Natural killer cell (primary cell): ENCODE measurements around the gene UEVLD. TPM values are rescaled to one million over a fixed set of nuclear protein-coding genes. Genes with fewer than 3 reads are reported as not detected.

Source experiments
- ATAC-seq, 3 donors: fragments of 150-1000 bp in 2 of 3; fragments of 200-7000 bp in 1 of 3; cut with Tn5 transposase; 1 replicate in 1 of 3; 2 replicates in 2 of 3; pipeline ENCODE4 v1.10.0; 2021; ENCODE audit warnings: mild to moderate bottlenecking in 2 of 3, moderate library complexity in 2 of 3
- DNase-seq, 2 donors: peaks; one replicate each; pipeline versions ENCODE4 v3.0.0 to v3.0.0-alpha.2; 2013 to 2021; ENCODE audit warnings: mixed read lengths in 1 of 2
- H3K27ac ChIP-seq: one replicate; pipeline ENCODE4 v1.5.1; 2013; ENCODE audit warnings: mild to moderate bottlenecking, low read length
- H3K27me3 ChIP-seq: one replicate; pipeline ENCODE4 v1.6.1; 2013; ENCODE audit warnings: low read length; ENCODE audit not compliant: control insufficient read depth, insufficient read depth
- H3K36me3 ChIP-seq: one replicate; pipeline ENCODE4 v1.6.1; 2013; ENCODE audit warnings: low read length; ENCODE audit not compliant: control insufficient read depth, insufficient read depth
- H3K4me1 ChIP-seq: one replicate; pipeline ENCODE4 v1.6.1; 2013; ENCODE audit warnings: low read length; ENCODE audit not compliant: control insufficient read depth, insufficient read depth
- H3K4me3 ChIP-seq: one replicate; pipeline ENCODE4 v1.5.1; 2013; ENCODE audit warnings: low read length
- H3K9me3 ChIP-seq: one replicate; pipeline ENCODE4 v1.6.1; 2013; ENCODE audit warnings: low read length; ENCODE audit not compliant: control insufficient read depth, insufficient read depth
- H3K27ac Mint-ChIP-seq, 2 donors: one replicate each; pipeline ENCODE4 v1.8.0; 2022; ENCODE audit warnings: mild to moderate bottlenecking in 2 of 2, mixed read lengths in 2 of 2, moderate library complexity in 1 of 2
- H3K27me3 Mint-ChIP-seq, 2 donors: one replicate each; pipeline ENCODE4 v1.8.0; 2022; ENCODE audit warnings: low read depth in 2 of 2, mixed read lengths in 2 of 2
- H3K36me3 Mint-ChIP-seq: one replicate; pipeline ENCODE4 v1.8.0; 2022; ENCODE audit warnings: mixed read lengths
- H3K4me1 Mint-ChIP-seq, 2 donors: one replicate each; pipeline ENCODE4 v1.8.0; 2022; ENCODE audit warnings: mixed read lengths in 2 of 2
- H3K4me3 Mint-ChIP-seq: one replicate; pipeline ENCODE4 v1.8.0; 2022; ENCODE audit warnings: mild to moderate bottlenecking, moderate library complexity, mixed read lengths
- H3K9me3 Mint-ChIP-seq, 2 donors: one replicate each; pipeline ENCODE4 v1.8.0; 2022; ENCODE audit warnings: mixed read lengths in 2 of 2
- CTCF ChIP-seq: fragments of 200-600 bp; IDR thresholded peaks from one replicate; pipeline ENCODE4 v1.8.0; 2022; ENCODE audit warnings: antibody characterized with exemption
- WGBS: methylation state at CpG from one replicate; pipeline ENCODE4 v1.1.7; 2013; ENCODE audit warnings: missing lambda C conversion rate; ENCODE audit not compliant: insufficient coverage; 5-methylcytosine and 5-hydroxymethylcytosine counted together
- intact Hi-C: fragments of 100-400 bp; cut with micrococcal nuclease; formaldehyde crosslinking; loops from one replicate; pipeline ENCODE4 v1.14.2; 2022
- total RNA-seq, 4 donors: library from RNA; stranded (reverse); fragments of 120-200 nt in 1 of 4; gene quantifications; one replicate each; pipeline versions ENCODE4 v1.2.3 to v1.2.4, GENCODE V29; 2013 to 2022

The UEVLD gene
- total RNA-seq, 3 donors from 2014 or later (not counting 1 experiment from before 2014, with no cell fraction given), result 13.6 to 17.8 (median 15.6) TPM

GRCh38 chr11:18491924-18492323, 96.6 kb downstream of the UEVLD start:
- H3K4me3 Mint-ChIP-seq, result no peak overlapping the region
- DNase-seq, result no peak

GRCh38 chr11:18490736-18491485, 97.6 kb downstream of the UEVLD start:
- Histone ChIP-seq H3K36me3 (peaks cover 58% of the 10 kb centered on the region), H3K27ac (no peak overlapping the region), H3K27me3 (no peaks in the 10 kb centered on the region), H3K4me1 (no peaks in the 10 kb centered on the region), H3K4me3 (no peak overlapping the region), H3K9me3 (no peaks in the 10 kb centered on the region)
- Mint-ChIP-seq H3K27ac (peak overlapping the region; percentile 11 to 45), H3K9me3 (no peaks in the 10 kb centered on the region), H3K4me3 (no peak overlapping the region), H3K27me3 (no peaks in the 10 kb centered on the region), H3K36me3 (peaks cover 14% of the 10 kb centered on the region), H3K4me1 (peaks cover 5 to 35% of the 10 kb centered on the region in 2 donors)
- DNase-seq (no peak), ATAC-seq (no peak)
- no peak for TF ChIP-seq CTCF
- WGBS, result 95% methylated on average over 15 of the region's 15 CpGs
- intact Hi-C loops, result no loop called here

More at GRCh38 chr11:18491924-18492323, 96.6 kb downstream of the UEVLD start:
- H3K4me1 ChIP-seq, result no peaks in the 10 kb centered on the region
- no CpG with 5 or more reads among the region's 2 CpGs for WGBS
- no peak overlapping the region for H3K27ac ChIP-seq
- H3K27me3 Mint-ChIP-seq, result no peaks in the 10 kb centered on the region
- no peak for TF ChIP-seq CTCF
- no peaks in the 10 kb centered on the region for H3K27me3 ChIP-seq
- H3K4me1 Mint-ChIP-seq, result peaks cover 5 to 35% of the 10 kb centered on the region in 2 donors
- no peaks in the 10 kb centered on the region for H3K9me3 Mint-ChIP-seq
- peaks cover 14% of the 10 kb centered on the region for H3K36me3 Mint-ChIP-seq
- intact Hi-C loops, result no loop called here
- no peaks in the 10 kb centered on the region for H3K9me3 ChIP-seq
- no peak overlapping the region for H3K27ac Mint-ChIP-seq
- H3K4me3 ChIP-seq, result no peak overlapping the region
- H3K36me3 ChIP-seq, result peaks cover 57% of the 10 kb centered on the region
- no peak for ATAC-seq

- no peak for TF ChIP-seq CTCF
- peaks cover 56% of the 10 kb centered on the region for H3K36me3 ChIP-seq
- H3K4me1 ChIP-seq, result no peaks in the 10 kb centered on the region
- ATAC-seq (no peak), DNase-seq (no peak)
- Mint-ChIP-seq H3K36me3 (peaks cover 14% of the 10 kb centered on the region), H3K9me3 (no peaks in the 10 kb centered on the region), H3K4me1 (peaks cover 5 to 34% of the 10 kb centered on the region in 2 donors), H3K27me3 (no peaks in the 10 kb centered on the region), H3K27ac (peak overlapping the region; percentile 11 to 45), H3K4me3 (no peak overlapping the region)
- no peak overlapping the region for H3K27ac ChIP-seq
- intact Hi-C loops, result no loop called here
- no peaks in the 10 kb centered on the region for H3K27me3 ChIP-seq
- H3K4me3 ChIP-seq, result no peak overlapping the region
- no peaks in the 10 kb centered on the region for H3K9me3 ChIP-seq
- 93% methylated on average over 1 of the region's 1 CpG for WGBS
These were observed 98.2 kb downstream of the UEVLD start for GRCh38 chr11:18490319-18490718.
